ENCODE measurements around the gene SAYSD1. TPM values are rescaled to one million over a fixed set of nuclear protein-coding genes. Genes with fewer than 3 reads are reported as not detected.

SAYSD1 gene
- total and polyA plus RNA-seq, 7 donors = 4.8 to 12.4 (median 5.8) TPM

GRCh38 chr6:39056681-39057080 is 58.3 kb downstream of the SAYSD1 start:
- intact Hi-C loops (cut with DNase I) = no loop called here
- no peak for TF ChIP-seq CTCF (IDR thresholded peaks at IDR 0.05)
- Histone ChIP-seq H3K4me3 (no peak overlapping the region), H3K9me3 (no peaks in the 10 kb centered on the region), H3K36me3 (ENCODE audit: insufficient read depth in 1 of 2, low read depth in 1 of 2) (no peaks in the 10 kb centered on the region), H3K4me1 (no peaks in the 10 kb centered on the region), H3K27ac (no peak overlapping the region), H3K27me3 (ENCODE audit: insufficient read depth in 3 of 3, low read length in 2 of 3) (peaks cover 0 to 5% (median 0%) of the 10 kb centered on the region in 3 donors)
- ATAC-seq (no peak), DNase-seq (no peak)
- WGBS, 3 donors = 83 to 91% (median 85%) methylated on average over 9 of the region's 9 CpGs

GRCh38 chr6:39056191-39056590 is 58.8 kb downstream of the SAYSD1 start:
- no peaks in the 10 kb centered on the region for H3K4me1 ChIP-seq
- no peak for ATAC-seq

GRCh38 chr6:39055661-39056060 is 59.3 kb downstream of the SAYSD1 start:
- intact Hi-C loops (cut with DNase I) = no loop called here
- Histone ChIP-seq H3K27ac (no peak overlapping the region), H3K27me3 (ENCODE audit: insufficient read depth in 3 of 3, low read length in 2 of 3) (peaks cover 0 to 5% (median 4%) of the 10 kb centered on the region in 3 donors), H3K4me1 (no peaks in the 10 kb centered on the region), H3K9me3 (no peaks in the 10 kb centered on the region), H3K4me3 (no peak overlapping the region), H3K36me3 (ENCODE audit: insufficient read depth in 1 of 2, low read depth in 1 of 2) (no peaks in the 10 kb centered on the region)
- DNase-seq (no peak), ATAC-seq (no peak)
- 77 to 83% (median 78%) methylated on average over 7 of the region's 7 CpGs for WGBS, 3 donors
- no peak for TF ChIP-seq CTCF (IDR thresholded peaks at IDR 0.05)

More at GRCh38 chr6:39056191-39056590, 58.8 kb downstream of the SAYSD1 start:
- Histone ChIP-seq H3K4me3 (no peak overlapping the region), H3K36me3 (ENCODE audit: insufficient read depth in 1 of 2, low read depth in 1 of 2) (no peaks in the 10 kb centered on the region), H3K9me3 (no peaks in the 10 kb centered on the region), H3K27ac (no peak overlapping the region), H3K27me3 (ENCODE audit: insufficient read depth in 3 of 3, low read length in 2 of 3) (peaks cover 0 to 5% (median 0%) of the 10 kb centered on the region in 3 donors)
- no peak for TF ChIP-seq CTCF (IDR thresholded peaks at IDR 0.05)
- 91 to 95% (median 93%) methylated on average over 5 of the region's 5 CpGs for WGBS, 3 donors
- no peak for DNase-seq
- intact Hi-C loops (cut with DNase I) = no loop called here

- no peak for DNase-seq
- 74 to 75% (median 75%) methylated on average over 9 of the region's 9 CpGs for WGBS, 3 donors
- intact Hi-C loops (cut with DNase I) = no loop called here
- no peak for TF ChIP-seq CTCF (IDR thresholded peaks at IDR 0.05)
- ATAC-seq = no peak
- Histone ChIP-seq H3K4me1 (no peaks in the 10 kb centered on the region), H3K36me3 (ENCODE audit: insufficient read depth in 1 of 2, low read depth in 1 of 2) (no peaks in the 10 kb centered on the region), H3K9me3 (no peaks in the 10 kb centered on the region), H3K4me3 (no peak overlapping the region), H3K27me3 (ENCODE audit: insufficient read depth in 3 of 3, low read length in 2 of 3) (peaks cover 0 to 10% (median 5%) of the 10 kb centered on the region in 3 donors), H3K27ac (no peak overlapping the region)
Measured at GRCh38 chr6:39054577-39055142, 60.3 kb downstream of the SAYSD1 start.

Other genes with a start within 250 kb of the SAYSD1 start
- gene GLP1R, start 66.4 kb downstream of the SAYSD1 start, total RNA-seq = not detected
- not detected for gene GLP1R, start 66.4 kb downstream of the SAYSD1 start, polyA plus RNA-seq
- under 1 TPM; 0.06 to 0.24 (median 0.10) TPM for gene KCNK5, start 114.3 kb upstream of the SAYSD1 start, total RNA-seq
- gene KCNK5, start 114.3 kb upstream of the SAYSD1 start, polyA plus RNA-seq = under 1 TPM in 2 of 3 donors, not detected in 1; 0.06 to 0.12 TPM
- gene KCNK17, start 199.2 kb upstream of the SAYSD1 start, total RNA-seq = not detected
- gene KCNK17, start 199.2 kb upstream of the SAYSD1 start, polyA plus RNA-seq = under 1 TPM in 1 of 3 donors, not detected in 2; 0.04 TPM
- not detected for gene KCNK16, start 207.5 kb upstream of the SAYSD1 start, total RNA-seq
- gene KCNK16, start 207.5 kb upstream of the SAYSD1 start, polyA plus RNA-seq = not detected